ENCODE data around the gene NUP43. TPM values are rescaled to one million over a fixed set of nuclear protein-coding genes. Genes with fewer than 3 reads are reported as not detected.

NUP43 gene
- total and polyA plus RNA-seq, 10 of the 15 experiments (the other 5 are each of a cell fraction or from before 2014, with no cell fraction given): 8.9 to 54.2 (median 27.7) TPM

DNA sequence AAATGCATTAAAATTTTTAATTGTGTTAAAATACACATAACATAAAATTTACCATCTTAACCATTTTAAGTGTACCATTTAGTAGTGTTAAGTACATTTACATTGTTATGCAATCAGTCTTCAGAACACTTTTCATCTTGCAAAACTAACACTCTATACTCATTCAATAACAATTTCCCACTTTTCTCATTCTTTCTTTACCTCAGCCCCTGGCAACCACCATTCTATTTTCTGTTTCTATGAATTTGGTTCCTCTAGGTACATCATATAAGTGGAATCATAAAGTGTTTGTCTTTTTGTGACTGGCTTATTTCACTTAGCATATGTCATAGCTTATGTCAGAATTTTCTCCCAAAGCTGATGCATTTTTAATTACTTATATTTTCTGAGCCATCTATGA is 35.4 kb upstream of the NUP43 start:
- Histone ChIP-seq H3K27ac (ENCODE audit: control insufficient read depth, insufficient read depth) (no peak overlapping the region), H4K20me1 (ENCODE audit: control insufficient read depth, insufficient read depth) (no peaks in the 10 kb centered on the region), H2AFZ (ENCODE audit: control insufficient read depth, low read depth, low read length) (no peak overlapping the region), H3K9ac (ENCODE audit: control insufficient read depth, insufficient read depth, low read length) (no peak overlapping the region), H3K4me3 (no peak overlapping the region), H3K9me3 (replicated peaks; ENCODE audit: control insufficient read depth, insufficient read depth, low read length) (no peaks in the 10 kb centered on the region), H3K4me1 (ENCODE audit: control insufficient read depth, insufficient read depth, low read length) (no peaks in the 10 kb centered on the region), H3K27me3 (replicated peaks in 1 of 2; ENCODE audit: control insufficient read depth in 2 of 2, insufficient read depth in 2 of 2, low read length in 1 of 2) (no peaks in the 10 kb centered on the region), H3K36me3 (ENCODE audit: control insufficient read depth in 2 of 2, insufficient read depth in 2 of 2, low read length in 1 of 2) (peaks cover 0 to 5% of the 10 kb centered on the region in 2 experiments; a peak in 2 of 4 replicates), H3K79me2 (ENCODE audit: control insufficient read depth, insufficient read depth, low read length) (no peaks in the 10 kb centered on the region), H3K4me2 (ENCODE audit: control insufficient read depth, insufficient read depth) (no peak overlapping the region)
- POLR2A ChIA-PET: no interaction called here
- RAD21 ChIA-PET (ENCODE audit: unreplicated experiment): no interaction called here
- in situ Hi-C loops (cut with MboI): no loop called here
- SMC1A ChIA-PET (ENCODE audit: uncharacterized antibody, unreplicated experiment): no interaction called here
- DNase-seq (ENCODE audit: low read depth, low spot score): no peak
- no peak for ATAC-seq
- BruUV-seq (replicated peaks): no TSS peak
- FAIRE-seq: no peak
- CTCF ChIA-PET: no interaction called here
- intact Hi-C loops (cut with micrococcal nuclease; ENCODE audit: unreplicated experiment): no loop called here
- TF ChIP-seq CBX5 (IDR thresholded peaks at IDR 0.05; ENCODE audit: low read depth) (no peak), ZZZ3 (IDR thresholded peaks at IDR 0.05; ENCODE audit: control insufficient read depth, insufficient read length, low read depth) (no peak), E2F4 (IDR thresholded peaks at IDR 0.05; ENCODE audit: low read depth, low read length) (no peak), HCFC1 (IDR thresholded peaks at IDR 0.05; ENCODE audit: low read length) (no peak), IKZF1 (conservative IDR thresholded peaks at IDR 0.05) (no peak), CTCF (IDR thresholded peaks at IDR 0.05 in 2 of 3, conservative IDR thresholded peaks at IDR 0.05 in 1 of 3; ENCODE audit: control insufficient read depth in 2 of 3, extremely low read depth in 1 of 3, insufficient read depth in 1 of 3, low read depth in 3 of 3, low read length in 3 of 3) (no peak), CHD2 (IDR thresholded peaks at IDR 0.05; ENCODE audit: borderline replicate concordance, low read depth, low read length) (no peak), ASH2L (IDR thresholded peaks at IDR 0.05; ENCODE audit: borderline replicate concordance, low read depth) (no peak), IRF3 (IDR thresholded peaks at IDR 0.05) (no peak), POLR2A (IDR thresholded peaks at IDR 0.05; ENCODE audit: low read depth, low read length) (no peak), NBN (IDR thresholded peaks at IDR 0.05) (no peak), PRDM15 (CRISPR knock-in tag; IDR thresholded peaks at IDR 0.05) (no peak), JUND (IDR thresholded peaks at IDR 0.05; ENCODE audit: low read depth, low read length) (no peak), RB1 (IDR thresholded peaks at IDR 0.05; ENCODE audit: borderline replicate concordance) (no peak), SUPT20H (IDR thresholded peaks at IDR 0.05; ENCODE audit: borderline replicate concordance, control insufficient read depth, low read depth, low read length) (no peak), USF2 (IDR thresholded peaks at IDR 0.05; ENCODE audit: borderline replicate concordance, low read depth, low read length) (no peak)
- TF ChIP-seq, protein P1, sequence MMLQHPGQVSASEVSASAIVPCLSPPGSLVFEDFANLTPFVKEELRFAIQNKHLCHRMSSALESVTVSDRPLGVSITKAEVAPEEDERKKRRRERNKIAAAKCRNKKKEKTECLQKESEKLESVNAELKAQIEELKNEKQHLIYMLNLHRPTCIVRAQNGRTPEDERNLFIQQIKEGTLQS (IDR thresholded peaks at IDR 0.05; ENCODE audit: borderline replicate concordance, extremely low read depth, low read depth, low read length): no peak

Data from GM12878 (cell line).